HEK293T (cell line): ENCODE results near the gene FBXO15.

ENCODE experiments used
- BHLHE40 ChIP-seq: fragments of 450-650 bp; IDR thresholded peaks from 2 replicates; pipeline ENCODE4 v1.6.1; 2016; ENCODE audit warnings: mild to moderate bottlenecking, moderate library complexity, borderline replicate concordance
- CTBP1 ChIP-seq: fragments of 450-650 bp; IDR thresholded peaks from 2 replicates; pipeline ENCODE4 v1.6.1; 2016; ENCODE audit warnings: borderline replicate concordance
- ELF4 ChIP-seq: fragments of 450-650 bp; IDR thresholded peaks from 2 replicates; pipeline ENCODE4 v1.6.1; 2017; ENCODE audit warnings: antibody characterized with exemption
- FOXA1 ChIP-seq: fragments of 450-650 bp; IDR thresholded peaks from 2 replicates; pipeline ENCODE4 v1.6.1; 2016; ENCODE audit warnings: mild to moderate bottlenecking
- FOXK2 ChIP-seq: fragments of 450-650 bp; IDR thresholded peaks from 2 replicates; pipeline ENCODE4 v1.6.1; 2016; ENCODE audit warnings: mild to moderate bottlenecking
- FOXM1 ChIP-seq: fragments of 450-650 bp; IDR thresholded peaks from 2 replicates; pipeline ENCODE4 v1.6.1; 2017; ENCODE audit warnings: mild to moderate bottlenecking, borderline replicate concordance
- HDGF ChIP-seq: fragments of 450-650 bp; IDR thresholded peaks from 2 replicates; pipeline ENCODE4 v1.6.1; 2017; ENCODE audit warnings: antibody characterized with exemption, borderline replicate concordance
- L3MBTL2 ChIP-seq: fragments of 450-650 bp; conservative IDR thresholded peaks from 2 replicates; pipeline ENCODE4 v1.6.1; 2016; ENCODE audit warnings: mild to moderate bottlenecking
- LEF1 ChIP-seq: fragments of 450-650 bp; IDR thresholded peaks from 2 replicates; pipeline ENCODE4 v1.6.1; 2017; ENCODE audit warnings: mild to moderate bottlenecking, borderline replicate concordance
- NFRKB ChIP-seq: fragments of 450-650 bp; IDR thresholded peaks from 2 replicates; pipeline ENCODE4 v1.6.1; 2016; ENCODE audit warnings: mild to moderate bottlenecking, moderate library complexity
- PKNOX1 ChIP-seq: fragments of 450-650 bp; IDR thresholded peaks from 2 replicates; pipeline ENCODE4 v1.6.1; 2016
- SP1 ChIP-seq: fragments of 450-650 bp; IDR thresholded peaks from 2 replicates; pipeline ENCODE4 v1.6.1; 2017
- SUZ12 ChIP-seq: fragments of 450-650 bp; IDR thresholded peaks from 2 replicates; pipeline ENCODE4 v1.6.1; 2016; ENCODE audit warnings: mild to moderate bottlenecking
- TARDBP ChIP-seq: fragments of 450-650 bp; IDR thresholded peaks from 2 replicates; pipeline ENCODE4 v1.6.1; 2016

- TF ChIP-seq FOXM1 = no peak
- no peak for TF ChIP-seq L3MBTL2
- no peak for TF ChIP-seq ELF4
- no peak for TF ChIP-seq HDGF
- no peak for TF ChIP-seq PKNOX1
- no peak for TF ChIP-seq TARDBP
- TF ChIP-seq CTBP1 = no peak
- no peak for TF ChIP-seq SUZ12
- no peak for TF ChIP-seq BHLHE40
- TF ChIP-seq LEF1 = no peak
- no peak for TF ChIP-seq NFRKB
- TF ChIP-seq SP1 = no peak
- TF ChIP-seq FOXK2 = no peak
- TF ChIP-seq FOXA1 = no peak
Observed at GRCh38 chr18:74066018-74066417, 81.6 kb downstream of the FBXO15 start.
